ACHN (cell line): ENCODE measurements around the gene FBN2.
"Not testable (repeated sequence)": the region's sequence is repeated elsewhere in the genome, so short reads cannot be mapped to it uniquely, and the experiment has no call there.

ENCODE experiments used
- DNase-seq: peaks from one replicate; pipeline ENCODE4 v3.0.0-alpha.2; 2015
- in situ Hi-C: cut with HindIII; loops from 2 replicates; pipeline ENCODE4 v1.10.0; 2017; ENCODE audit warnings: low sequenced_read_pairs, low pct_ligation_motif_present, low pct_unique_long_range_greater_than_20kb

Gene FBN2

GRCh38 chr5:128490761-128491160, 47.3 kb downstream of the FBN2 start:
- in situ Hi-C loops = no loop called here
- DNase-seq = no peak

GRCh38 chr5:128487041-128487440, 51.0 kb downstream of the FBN2 start:
- no peak for DNase-seq

GRCh38 chr5:128483738-128484137, 54.3 kb downstream of the FBN2 start:
- in situ Hi-C loops = no loop called here
- DNase-seq = no peak

More at GRCh38 chr5:128487041-128487440, 51.0 kb downstream of the FBN2 start:
- in situ Hi-C loops = no loop called here

- in situ Hi-C loops = no loop called here
- DNase-seq = no peak
Measured at GRCh38 chr5:128480906-128481633, 57.0 kb downstream of the FBN2 start.

- no peak for DNase-seq
Measured at GRCh38 chr5:128480158-128480557, 57.9 kb downstream of the FBN2 start.

GRCh38 chr5:128478386-128479368, 59.4 kb downstream of the FBN2 start:
- in situ Hi-C loops = no loop called here
- DNase-seq = no peak

More at GRCh38 chr5:128480158-128480557, 57.9 kb downstream of the FBN2 start:
- in situ Hi-C loops = no loop called here

GRCh38 chr5:128477944-128478343, 60.1 kb downstream of the FBN2 start:
- DNase-seq = no peak
- in situ Hi-C loops = no loop called here

- in situ Hi-C loops = no loop called here
- DNase-seq = no peak
Measured at GRCh38 chr5:128475693-128476092, 62.4 kb downstream of the FBN2 start.

- in situ Hi-C loops = no loop called here
Measured at GRCh38 chr5:128472919-128473318, 65.1 kb downstream of the FBN2 start.

GRCh38 chr5:128472036-128472435, 66.0 kb downstream of the FBN2 start:
- DNase-seq = no peak
- in situ Hi-C loops = no loop called here

More at GRCh38 chr5:128472919-128473318, 65.1 kb downstream of the FBN2 start:
- DNase-seq = no peak

GRCh38 chr5:128470663-128471062, 67.4 kb downstream of the FBN2 start:
- DNase-seq = no peak
- in situ Hi-C loops = no loop called here

- DNase-seq = no peak
- in situ Hi-C loops = no loop called here
Measured at GRCh38 chr5:128469912-128470311, 68.1 kb downstream of the FBN2 start.

- no peak for DNase-seq
Measured at GRCh38 chr5:128466980-128467379, 71.1 kb downstream of the FBN2 start.

GRCh38 chr5:128466554-128466953, 71.5 kb downstream of the FBN2 start:
- DNase-seq = no peak
- in situ Hi-C loops = no loop called here

More at GRCh38 chr5:128466980-128467379, 71.1 kb downstream of the FBN2 start:
- in situ Hi-C loops = no loop called here

GRCh38 chr5:128464596-128464995, 73.4 kb downstream of the FBN2 start:
- in situ Hi-C loops = no loop called here
- DNase-seq = no peak

GRCh38 chr5:128462330-128462729, 75.7 kb downstream of the FBN2 start:
- DNase-seq = no peak
- in situ Hi-C loops = no loop called here

- DNase-seq, in situ Hi-C loops: not testable (repeated sequence)
Measured at GRCh38 chr5:128457147-128457915, 80.7 kb downstream of the FBN2 start.

- in situ Hi-C loops = no loop called here
- DNase-seq = no peak
Measured at GRCh38 chr5:128455841-128456361, 82.1 kb downstream of the FBN2 start.
